SU-DHL-6 (cell line): ENCODE measurements around the gene NFE2L3.

Experiments used
- CTCF ChIP-seq: fragments of 200-600 bp; sonication (generic); IDR thresholded peaks from one replicate; pipeline ENCODE4 v1.5.1; 2017; ENCODE audit warnings: antibody characterized with exemption, mild to moderate bottlenecking, low read length, moderate library complexity; ENCODE audit not compliant: insufficient read depth, poor library complexity, severe bottlenecking
- EZH2phosphoT487 ChIP-seq: fragments of 200-600 bp; sonication (generic), shearing (Covaris generic); conservative IDR thresholded peaks from 2 replicates; pipeline ENCODE4 v1.6.1; 2018; ENCODE audit warnings: mild to moderate bottlenecking, antibody characterized with exemption, low read length, moderate library complexity, mixed read lengths

- no peak for TF ChIP-seq CTCF
- no peak for TF ChIP-seq EZH2phosphoT487
Measured at GRCh38 chr7:26200444-26201246, 48.6 kb downstream of the NFE2L3 start, which contains the start of gene HNRNPA2B1.
